K562 (cell line): ENCODE results near the gene ANXA2.

Experiments
- CBX3 ChIP-seq, 2 experiments: IDR thresholded peaks; 1 replicate in 1 of 2; 2 replicates in 1 of 2; pipeline ENCODE4 v1.6.1; 2012; ENCODE audit warnings: inconsistent platforms in 2 of 2, low read length in 2 of 2, borderline replicate concordance in 1 of 2, control low read depth in 1 of 2
- EZH2 ChIP-seq: IDR thresholded peaks from 2 replicates; pipeline ENCODE4 v1.6.1; 2012; ENCODE audit warnings: low read depth, mild to moderate bottlenecking, inconsistent platforms, low read length, borderline replicate concordance
- FOXP4 ChIP-seq: sonication (generic); formaldehyde crosslinking; IDR thresholded peaks from 2 replicates; pipeline ENCODE4 v1.8.0; 2022; ENCODE audit warnings: mild to moderate bottlenecking, missing genetic modification reagents, borderline replicate concordance
- MAFF ChIP-seq: IDR thresholded peaks from 2 replicates; pipeline ENCODE4 v1.6.1; 2012; ENCODE audit warnings: low read length, improper control_type of control experiment
- POLR2AphosphoS5 ChIP-seq: IDR thresholded peaks from 2 replicates; pipeline ENCODE4 v1.6.1; 2011; ENCODE audit warnings: mild to moderate bottlenecking, low read depth, low read length, moderate library complexity; ENCODE audit not compliant: control insufficient read depth, insufficient read depth
- RAD21 ChIP-seq, 2 experiments: fragments of 250-450 bp in 1 of 2; fragments of 450-650 bp in 1 of 2; sonication (Bioruptor Pico) in 1 of 2; formaldehyde crosslinking in 1 of 2; IDR thresholded peaks in 1 of 2; conservative IDR thresholded peaks in 1 of 2; 2 replicates each; pipeline versions ENCODE4 v1.4.0 to v1.8.0; 2020 to 2022; ENCODE audit warnings: mild to moderate bottlenecking in 2 of 2, moderate library complexity in 1 of 2
- RERE ChIP-seq: sonication (generic); formaldehyde crosslinking; IDR thresholded peaks from 2 replicates; pipeline ENCODE4 v1.8.0; 2023; ENCODE audit warnings: missing genetic modification reagents, mild to moderate bottlenecking, borderline replicate concordance
- RNF219 ChIP-seq: fragments of 250-450 bp; sonication (Bioruptor Pico); IDR thresholded peaks from 2 replicates; pipeline ENCODE4 v1.5.0; 2022; ENCODE audit warnings: mild to moderate bottlenecking
- USF2 ChIP-seq: sonication (generic); formaldehyde crosslinking; IDR thresholded peaks from 2 replicates; pipeline ENCODE4 v1.5.0; 2020; ENCODE audit warnings: missing genetic modification reagents
- ZBTB34 ChIP-seq: fragments of 250-450 bp; sonication (Bioruptor Pico); IDR thresholded peaks from 2 replicates; pipeline ENCODE4 v1.8.0; 2021; ENCODE audit warnings: mild to moderate bottlenecking, moderate library complexity
- ZNF253 ChIP-seq: fragments of 250-450 bp; sonication (Bioruptor Pico); conservative IDR thresholded peaks from 2 replicates; pipeline ENCODE4 v1.6.1; 2021; ENCODE audit warnings: mild to moderate bottlenecking
- ZNF586 ChIP-seq: fragments of 450-650 bp; formaldehyde crosslinking; conservative IDR thresholded peaks from 2 replicates; pipeline ENCODE4 v1.4.0; 2020; ENCODE audit warnings: mild to moderate bottlenecking, moderate library complexity

- TF ChIP-seq RERE (CRISPR knock-in tag) (no peak), FOXP4 (no peak), USF2 (CRISPR knock-in tag) (no peak), POLR2AphosphoS5 (no peak), ZNF586 (CRISPR knock-in tag) (no peak), EZH2 (no peak), ZNF253 (CRISPR knock-in tag) (no peak), ZBTB34 (CRISPR knock-in tag) (no peak), RAD21 (CRISPR knock-in tag; conservative IDR thresholded peaks at IDR 0.05 in 1 of 2, IDR thresholded peaks at IDR 0.05 in 1 of 2) (no peak), RNF219 (no peak), CBX3 (IDR thresholded peaks at IDR 0.05; ENCODE audit: borderline replicate concordance in 1 of 2, low read length in 2 of 2) (no peak), MAFF (no peak)
Measured at GRCh38 chr15:60363087-60363549, 34.7 kb downstream of the ANXA2 start.
